OCI-M2 (cell line): ENCODE data around the gene APEH.
"Not testable (repeated sequence)": the region's sequence is repeated elsewhere in the genome, so short reads cannot be mapped to it uniquely, and the experiment has no call there.

Experiments
- DNase-seq: peaks from one replicate; lab custom pipeline; 2025; ENCODE audit not compliant: unreplicated experiment; lab: John Stamatoyannopoulos, UW

Gene APEH

DNA sequence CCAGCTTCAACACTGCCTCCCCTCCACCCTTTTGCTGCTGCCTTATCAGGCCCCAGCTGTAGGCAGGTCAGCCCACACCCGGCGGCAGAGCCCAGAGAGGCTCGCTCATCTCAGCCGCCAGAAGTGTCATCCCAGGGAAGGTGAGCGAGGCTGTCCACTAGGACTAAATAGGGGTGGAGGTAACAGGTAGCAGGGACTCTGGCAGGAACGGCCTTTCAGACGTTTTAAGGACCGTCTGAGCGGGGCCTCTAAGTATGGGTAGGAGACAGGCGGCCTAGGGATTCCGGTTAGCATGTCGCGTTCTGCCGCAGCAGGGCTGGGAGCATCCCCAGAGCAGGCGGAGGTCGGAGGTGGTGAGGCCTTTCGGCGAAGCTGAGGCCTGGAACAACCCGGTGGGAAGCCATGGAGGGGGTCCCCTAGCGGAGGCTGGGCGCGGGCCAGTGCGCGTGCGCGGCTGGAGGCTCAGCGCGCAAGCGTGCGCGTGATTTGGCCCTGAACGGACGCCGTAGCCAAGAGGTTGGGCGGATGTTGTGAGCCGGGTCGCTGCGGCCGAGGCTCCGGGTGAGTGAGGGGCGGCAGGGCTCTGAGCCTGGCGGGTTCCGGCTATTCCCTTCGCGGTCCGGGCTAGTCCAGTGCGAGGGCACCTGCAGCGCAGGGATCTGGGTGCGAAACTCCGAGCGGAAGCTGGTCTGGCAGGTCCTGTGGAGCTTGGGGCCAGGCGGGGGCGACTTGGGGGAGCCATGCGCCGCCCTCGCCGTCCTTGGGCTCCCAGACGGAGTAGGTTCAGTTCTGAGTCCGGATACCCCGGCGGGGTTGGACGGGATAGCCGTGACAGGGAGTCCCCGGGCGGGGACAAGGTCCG lies 15.1 kb downstream of the APEH start, which contains the start of the genes MST1 and RNF123:
MST1 (minus strand) TSS at position 429 of the 862 bp plus-strand sequence. CDS start 783 bp downstream, outside the sequence.
RNF123 (plus strand) TSS at position 512 of the 862 bp plus-strand sequence. CDS start 1,609 bp downstream, outside the sequence.
- no peak for DNase-seq

DNA sequence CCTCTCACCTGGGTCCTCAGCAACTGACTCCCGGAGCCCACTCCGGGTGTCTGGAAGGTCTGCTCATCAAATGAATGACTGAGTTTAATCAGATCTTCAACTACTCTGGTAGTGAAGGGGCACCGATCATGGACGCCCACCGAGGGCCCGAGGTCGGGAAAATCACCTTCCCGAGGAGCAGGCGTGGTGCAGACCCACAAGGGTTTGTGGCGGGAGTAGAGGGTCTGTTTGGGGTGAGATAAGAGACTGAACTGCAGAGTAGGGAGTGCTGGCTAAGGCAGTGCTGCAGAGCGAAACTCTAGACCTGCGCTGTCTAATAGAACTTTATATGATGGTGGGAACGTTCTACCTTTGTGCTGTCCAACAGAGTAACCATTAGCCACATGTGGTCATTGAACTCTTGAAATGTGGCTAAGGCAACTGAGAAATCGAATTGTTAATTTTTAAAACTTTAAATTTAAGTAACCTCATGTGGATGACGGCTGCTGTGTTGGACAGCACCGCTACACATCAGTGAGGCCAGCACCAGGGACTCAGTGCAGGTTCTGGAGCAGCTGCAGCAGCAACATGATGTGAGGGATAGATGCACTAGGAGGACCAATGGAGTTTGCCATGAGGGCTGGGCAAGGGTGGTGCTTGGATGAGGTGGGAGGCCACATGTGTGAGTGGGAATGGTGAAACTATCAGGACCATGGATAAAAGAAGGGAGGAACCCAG lies 15.9 kb downstream of the APEH start:
- not testable (repeated sequence) for DNase-seq

GRCh38 chr3:49690856-49691255 lies 16.7 kb downstream of the APEH start:
- not testable (repeated sequence) for DNase-seq

GRCh38 chr3:49691481-49691880 lies 17.3 kb downstream of the APEH start:
- not testable (repeated sequence) for DNase-seq

DNA sequence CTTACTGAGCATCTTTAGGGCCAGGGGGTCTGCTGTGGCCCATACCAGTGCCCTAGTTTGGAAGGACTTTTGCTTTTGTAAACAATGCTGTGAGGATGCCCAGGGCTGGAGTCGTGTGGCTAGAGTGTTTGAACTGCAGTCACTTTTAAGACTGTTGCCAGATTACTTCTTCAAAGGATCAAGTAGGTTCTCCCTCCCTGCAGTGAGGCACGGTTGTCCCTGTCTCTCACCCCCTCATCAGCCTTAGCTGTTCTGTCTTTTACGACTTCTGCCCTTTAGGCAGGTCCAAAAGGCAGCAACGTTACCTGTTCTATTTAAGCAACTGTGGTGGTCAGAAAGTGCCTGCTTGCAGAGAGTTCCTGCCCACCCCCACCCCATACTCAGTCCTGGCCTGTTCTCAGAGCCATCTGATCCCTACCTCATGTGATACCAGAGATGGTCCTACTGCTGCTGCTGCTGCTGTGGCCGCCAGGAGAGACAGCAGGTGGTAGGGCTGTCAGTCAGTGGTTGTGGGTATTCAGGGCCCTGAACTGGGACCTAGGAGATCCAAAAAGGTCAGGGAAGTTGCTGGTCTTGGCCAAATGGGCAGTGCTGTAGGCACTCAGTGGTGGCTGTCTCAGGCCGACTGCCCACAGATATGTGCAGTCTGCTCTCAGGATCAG lies 20.4 kb downstream of the APEH start:
- DNase-seq: not testable (repeated sequence)

- not testable (repeated sequence) for DNase-seq
These were observed 21.3 kb downstream of the APEH start for GRCh38 chr3:49695350-49696015.

DNA sequence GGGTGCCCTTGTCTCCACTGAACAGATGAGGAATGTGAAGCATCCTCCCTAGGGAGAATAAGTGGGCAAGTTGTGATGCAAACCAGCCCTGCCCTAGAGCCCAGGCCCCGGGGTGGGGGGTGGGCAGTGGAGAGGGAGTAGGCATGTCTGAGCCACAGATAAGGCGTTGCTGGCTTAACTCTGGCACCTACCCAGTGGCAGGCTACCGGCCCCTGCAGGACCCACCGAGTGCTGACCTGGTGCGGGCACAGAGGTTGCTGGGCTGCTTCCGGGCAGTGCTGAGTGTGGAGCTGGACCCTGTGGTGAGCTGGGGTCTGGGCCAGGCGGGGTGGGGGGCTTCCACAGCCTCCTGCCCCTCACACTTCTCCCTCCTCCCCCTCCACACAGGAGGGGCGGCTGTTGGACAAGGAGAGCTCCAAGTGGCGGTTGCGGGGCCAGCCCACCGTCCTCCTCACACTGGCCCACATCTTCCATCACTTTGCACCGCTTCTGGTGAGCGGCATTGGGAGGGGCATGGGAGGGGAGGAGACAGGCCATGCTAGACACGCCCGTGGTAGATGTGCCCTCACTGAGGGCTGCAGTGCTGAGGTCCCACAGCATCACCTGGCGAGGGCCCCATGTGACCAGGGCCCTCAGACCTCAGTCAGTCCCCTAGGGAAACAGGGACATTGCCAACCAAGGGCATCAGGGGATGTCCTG lies 25.3 kb downstream of the APEH start:
- DNase-seq: no peak

GRCh38 chr3:49700014-49700413 lies 25.9 kb downstream of the APEH start:
- no peak for DNase-seq

GRCh38 chr3:49700453-49701128 lies 26.4 kb downstream of the APEH start:
- no peak for DNase-seq

DNA sequence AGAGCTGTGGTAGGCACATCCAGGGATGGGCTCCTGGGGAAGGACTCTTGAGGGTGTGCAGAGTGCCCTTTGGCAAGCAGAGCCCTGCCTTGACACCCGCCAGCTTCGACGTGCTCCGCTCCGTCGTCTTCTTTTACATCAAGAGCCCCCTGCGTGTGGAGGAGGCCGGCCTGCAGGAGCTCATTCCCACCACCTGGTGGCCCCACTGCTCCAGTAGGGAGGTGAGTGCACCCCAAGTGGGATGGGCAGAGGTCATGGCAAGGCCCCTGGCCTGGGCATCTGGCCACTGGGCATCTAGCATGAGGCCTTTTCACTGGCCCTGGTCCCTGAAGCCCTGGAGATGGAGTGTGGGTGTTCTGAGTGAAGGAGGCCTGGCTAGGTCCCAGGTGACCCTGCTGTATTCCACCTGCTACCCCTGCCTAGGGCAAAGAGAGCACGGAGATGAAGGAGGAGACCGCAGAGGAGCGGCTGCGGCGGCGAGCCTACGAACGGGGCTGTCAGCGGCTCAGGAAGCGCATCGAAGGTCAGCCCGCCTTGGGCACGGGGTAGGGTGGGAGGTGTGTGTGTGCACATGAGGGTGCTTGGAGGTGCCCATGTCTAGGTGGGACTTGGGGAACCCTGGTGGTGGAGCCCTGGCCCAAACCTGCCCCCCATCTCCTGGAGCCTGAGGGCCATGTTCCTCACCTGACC lies 27.4 kb downstream of the APEH start:
- DNase-seq: no peak

DNA sequence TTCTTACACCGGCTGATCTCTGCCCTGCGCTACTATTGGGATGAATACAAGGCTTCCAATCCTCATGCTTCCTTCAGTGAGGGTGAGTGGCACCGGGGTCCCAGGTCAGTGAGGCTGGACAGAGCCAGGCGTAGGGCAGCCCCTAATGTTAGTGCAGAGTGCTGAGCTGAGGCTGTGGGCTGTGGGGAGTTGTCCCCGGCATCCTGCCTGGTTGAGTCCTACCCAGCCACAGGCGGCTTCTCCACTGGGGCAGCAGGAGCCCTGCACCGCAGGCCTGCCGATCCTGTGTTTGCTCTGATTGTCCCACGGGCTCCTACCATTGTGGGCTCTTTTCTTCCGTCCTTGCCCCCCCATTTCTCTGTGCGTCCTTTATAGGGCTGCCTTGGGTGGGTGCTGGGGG lies 28.5 kb downstream of the APEH start:
- no peak for DNase-seq

- peak; percentile 1 for DNase-seq
These were observed 29.3 kb downstream of the APEH start for GRCh38 chr3:49703443-49703927.

DNA sequence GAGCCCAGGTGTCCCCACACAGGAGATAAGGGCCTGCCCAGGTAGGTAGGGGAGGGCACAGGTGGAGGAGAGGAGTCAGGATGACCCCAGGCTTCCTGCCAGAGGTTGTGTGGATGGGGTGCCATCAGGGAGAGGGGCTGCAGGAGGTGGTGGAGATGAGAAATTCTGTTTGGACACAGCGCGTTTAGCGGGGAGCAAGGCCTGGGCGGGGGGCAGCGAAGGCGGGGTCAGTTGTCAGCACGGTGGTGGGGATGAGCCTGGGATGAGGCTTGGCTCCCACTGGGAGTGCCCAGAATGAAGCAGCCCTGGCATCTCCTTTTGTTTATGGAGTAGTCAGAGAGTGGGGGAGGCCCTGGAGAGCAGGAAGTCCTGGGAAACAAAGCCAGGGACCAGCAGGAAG lies 29.8 kb downstream of the APEH start:
- DNase-seq: no peak

- DNase-seq: no peak
These were observed 30.5 kb downstream of the APEH start for GRCh38 chr3:49704629-49705028.

GRCh38 chr3:49705390-49705960 lies 31.3 kb downstream of the APEH start:
- DNase-seq: no peak

GRCh38 chr3:49706456-49707112 lies 32.4 kb downstream of the APEH start:
- no peak for DNase-seq

DNA sequence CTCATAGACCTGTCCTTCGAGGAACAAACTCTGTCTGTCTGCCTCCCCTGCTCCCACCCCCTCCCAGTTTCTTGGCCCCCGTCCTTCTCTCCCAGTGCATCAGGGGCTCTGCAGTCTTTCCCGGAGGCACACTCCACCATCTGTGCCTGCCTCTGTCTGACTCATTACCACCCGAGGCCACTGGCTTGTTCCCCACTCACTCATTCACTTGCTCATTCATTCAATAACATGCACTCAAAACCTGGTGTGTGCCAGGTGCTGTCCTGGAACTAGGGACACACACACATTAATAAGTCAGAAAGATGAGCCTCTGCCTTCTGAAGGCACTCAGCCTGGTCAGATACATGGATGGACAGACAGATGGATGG lies 32.9 kb downstream of the APEH start:
- no peak for DNase-seq

GRCh38 chr3:49709852-49710251 lies 35.7 kb downstream of the APEH start:
- DNase-seq: no peak
